Measurements from ENCODE around the gene SMTN.
"Not testable (repeated sequence)": the region's sequence is repeated elsewhere in the genome, so short reads cannot be mapped to it uniquely, and the experiment has no call there.

SMTN gene

GRCh38 chr22:31106001-31106571, 25.0 kb downstream of the SMTN start:
- no peak for DNase-seq

DNA sequence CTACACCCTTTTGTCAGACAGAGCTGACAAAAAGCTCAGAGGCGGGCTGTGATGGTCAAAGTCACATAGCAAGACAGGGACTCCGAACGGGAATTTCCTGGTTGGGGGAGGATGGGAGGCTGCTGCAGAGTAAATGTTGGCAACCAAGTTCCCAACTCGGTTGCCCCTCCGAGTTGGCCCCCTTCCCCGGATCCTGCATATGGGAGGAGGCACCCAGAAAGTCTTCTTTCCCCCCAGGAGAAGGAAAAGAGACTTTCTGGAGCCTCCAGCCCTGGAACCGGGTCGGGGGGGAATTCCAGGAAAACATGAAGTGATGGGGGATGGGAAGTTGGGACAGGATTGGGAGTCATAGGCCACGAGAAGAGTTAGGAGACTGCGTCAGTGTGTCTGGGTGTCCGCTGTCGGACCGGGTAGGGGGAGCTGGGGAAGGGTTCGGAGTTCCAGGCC, 25.6 kb downstream of the SMTN start:
- DNase-seq = no peak

- DNase-seq = peak; percentile 92 to 95
These were observed 26.2 kb downstream of the SMTN start, which contains the start of gene SELENOM for GRCh38 chr22:31107178-31107893. SELENOM (minus strand) TSS chr22:31107568; CDS start chr22:31107505, 63 bp downstream.

DNA sequence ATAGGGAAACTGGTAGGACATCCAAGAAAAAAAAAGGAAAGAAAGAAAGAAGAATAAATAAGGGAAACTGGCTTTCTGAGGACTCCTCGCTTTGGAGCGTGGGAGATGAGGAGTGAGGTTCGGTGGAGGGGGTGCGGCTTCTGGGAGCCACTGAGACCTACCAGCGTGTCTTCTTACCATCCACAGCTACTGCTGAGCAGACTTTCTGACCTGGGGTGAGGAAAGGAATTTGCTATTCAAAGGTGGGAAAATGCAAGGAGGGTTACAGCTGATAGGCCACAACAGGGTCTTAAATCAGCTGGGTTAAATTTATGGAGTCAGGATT, 26.7 kb downstream of the SMTN start:
- no peak for DNase-seq

DNA sequence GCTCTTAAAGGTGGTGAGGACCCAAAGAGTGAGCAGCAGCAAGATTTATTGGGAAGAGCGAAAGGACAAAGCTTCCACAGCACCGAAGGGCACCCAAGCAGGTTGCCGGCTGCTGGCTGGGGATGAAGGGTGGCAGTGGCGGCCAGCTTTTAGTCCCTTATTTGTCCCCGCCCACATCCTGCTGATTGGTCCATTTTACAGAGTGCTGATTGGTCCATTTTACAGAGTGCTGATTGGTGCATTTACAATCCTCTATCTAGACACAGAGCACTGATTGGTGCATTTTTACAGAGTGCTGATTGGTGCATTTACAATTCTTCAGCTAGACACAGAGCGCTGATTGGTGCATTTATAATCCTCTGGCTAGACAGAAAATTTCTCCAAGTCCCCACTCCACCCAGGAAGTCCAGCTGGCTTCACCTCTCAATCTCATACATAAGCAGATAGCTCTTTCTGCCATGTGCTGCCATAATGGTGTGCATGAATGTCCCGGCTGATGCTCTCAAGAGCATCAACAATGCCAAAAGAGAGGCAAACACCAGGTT, 31.5 kb downstream of the SMTN start:
- not testable (repeated sequence) for DNase-seq

DNA sequence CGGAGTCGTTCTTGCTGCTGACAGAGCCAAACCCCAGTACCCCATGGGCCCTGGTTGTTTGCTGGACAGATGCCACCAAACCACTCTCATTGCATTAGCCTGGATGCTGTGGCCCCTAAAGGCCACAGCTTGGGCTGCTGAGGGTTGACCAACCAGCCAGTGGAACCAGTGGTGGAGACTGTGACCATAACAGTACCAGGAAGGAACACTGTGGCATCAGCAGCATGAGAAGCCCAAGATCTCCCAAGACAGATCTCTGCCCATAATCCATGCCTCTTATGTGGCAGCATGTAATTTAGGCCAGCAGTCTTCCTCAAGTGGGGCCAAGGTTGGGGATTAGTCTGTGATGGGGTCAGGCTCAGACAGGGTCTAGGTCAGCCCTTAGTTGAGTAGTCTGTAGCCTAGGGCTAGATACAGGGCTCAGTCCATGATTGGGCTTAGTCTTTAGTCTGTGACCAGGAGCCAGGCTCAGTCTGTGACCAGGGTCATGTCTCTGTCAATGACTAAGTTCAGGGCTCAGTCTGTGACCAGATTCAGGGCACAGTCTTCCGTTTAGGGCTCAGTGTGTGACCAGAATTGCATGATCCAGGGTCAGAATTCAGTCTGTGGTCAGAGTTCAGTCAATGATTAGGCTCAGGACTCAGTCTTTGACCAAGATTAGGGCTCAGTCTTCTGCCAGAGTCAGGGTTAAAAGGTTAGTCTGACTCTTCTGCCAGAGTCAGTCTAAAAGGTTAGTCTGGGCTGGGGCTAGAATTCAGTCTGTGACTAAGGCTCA, 37.1 kb downstream of the SMTN start:
- DNase-seq = no peak

DNA sequence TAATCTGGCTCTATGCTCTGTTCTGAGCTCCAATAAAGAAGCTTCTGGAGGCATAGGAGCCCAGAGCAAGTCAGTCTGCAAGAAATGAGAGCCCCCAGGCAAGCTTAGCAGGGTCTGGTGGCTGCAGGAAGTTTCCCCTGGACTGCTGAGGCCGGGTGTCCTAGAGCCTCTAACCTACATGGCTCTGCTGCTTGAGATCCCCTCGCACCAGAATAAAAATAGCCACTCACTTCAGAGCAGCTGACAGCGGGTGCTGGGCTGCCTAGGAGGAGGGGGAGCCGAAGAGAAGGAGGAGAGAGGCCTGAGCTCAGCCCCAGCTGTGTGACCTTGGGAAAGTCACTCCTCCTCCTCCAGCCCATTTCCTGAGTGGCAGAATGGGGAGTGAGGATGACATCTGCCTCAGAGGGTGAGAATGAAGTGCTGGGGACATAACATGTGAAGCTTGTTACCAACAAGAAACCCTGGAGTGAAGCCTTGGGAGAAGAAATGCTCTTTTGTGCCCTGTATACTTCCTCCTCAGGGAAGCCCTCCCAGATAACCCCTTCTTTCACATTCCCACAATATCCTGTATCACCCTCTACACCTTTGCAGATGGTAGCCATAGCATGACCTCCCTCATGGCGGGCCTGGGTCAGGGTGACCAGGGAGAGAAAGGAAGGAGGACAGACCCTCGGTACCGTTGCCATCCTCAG, 38.1 kb downstream of the SMTN start:
- no peak for DNase-seq

DNA sequence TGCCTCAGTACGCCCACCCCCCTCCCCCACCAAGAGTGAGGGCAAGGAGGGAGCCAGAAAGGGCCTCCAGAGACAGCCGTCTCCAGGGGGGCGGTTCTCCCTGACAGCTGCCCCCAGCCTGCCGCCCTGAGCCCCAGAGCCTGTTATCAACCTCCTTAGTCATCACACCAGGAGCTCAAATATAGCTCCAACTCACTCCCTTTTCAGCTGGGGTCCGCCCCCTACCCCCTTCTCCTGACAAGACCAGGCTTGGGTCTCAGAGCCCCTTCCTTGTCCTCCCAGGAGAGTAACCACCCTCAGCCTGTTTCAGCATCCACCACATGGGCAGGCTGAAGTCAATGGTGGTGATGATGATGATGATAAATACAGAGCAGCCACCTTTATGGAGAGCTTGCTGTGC, 39.1 kb downstream of the SMTN start:
- DNase-seq = no peak

GRCh38 chr22:31120642-31121041, 39.5 kb downstream of the SMTN start:
- no peak for DNase-seq

DNA sequence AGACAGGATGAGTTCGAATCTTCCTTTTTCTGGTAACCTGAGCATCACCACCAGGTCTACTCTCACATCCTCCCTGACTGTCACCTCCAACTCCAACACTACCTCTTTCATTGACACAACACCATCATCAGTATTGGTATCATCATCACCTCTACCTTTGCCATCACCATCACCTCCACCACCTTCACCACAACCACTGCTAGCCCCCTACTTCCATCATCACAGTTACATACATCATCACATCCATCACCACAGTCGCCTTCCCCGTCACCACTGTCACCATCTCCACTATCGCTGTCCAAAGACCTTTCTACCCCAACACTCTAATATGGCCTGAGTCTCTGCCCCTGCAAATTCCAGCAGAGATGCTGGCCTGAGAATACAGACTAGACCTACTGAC, 40.3 kb downstream of the SMTN start:
- DNase-seq = no peak

GRCh38 chr22:31122196-31122531, 41.0 kb downstream of the SMTN start:
- DNase-seq = no peak

DNA sequence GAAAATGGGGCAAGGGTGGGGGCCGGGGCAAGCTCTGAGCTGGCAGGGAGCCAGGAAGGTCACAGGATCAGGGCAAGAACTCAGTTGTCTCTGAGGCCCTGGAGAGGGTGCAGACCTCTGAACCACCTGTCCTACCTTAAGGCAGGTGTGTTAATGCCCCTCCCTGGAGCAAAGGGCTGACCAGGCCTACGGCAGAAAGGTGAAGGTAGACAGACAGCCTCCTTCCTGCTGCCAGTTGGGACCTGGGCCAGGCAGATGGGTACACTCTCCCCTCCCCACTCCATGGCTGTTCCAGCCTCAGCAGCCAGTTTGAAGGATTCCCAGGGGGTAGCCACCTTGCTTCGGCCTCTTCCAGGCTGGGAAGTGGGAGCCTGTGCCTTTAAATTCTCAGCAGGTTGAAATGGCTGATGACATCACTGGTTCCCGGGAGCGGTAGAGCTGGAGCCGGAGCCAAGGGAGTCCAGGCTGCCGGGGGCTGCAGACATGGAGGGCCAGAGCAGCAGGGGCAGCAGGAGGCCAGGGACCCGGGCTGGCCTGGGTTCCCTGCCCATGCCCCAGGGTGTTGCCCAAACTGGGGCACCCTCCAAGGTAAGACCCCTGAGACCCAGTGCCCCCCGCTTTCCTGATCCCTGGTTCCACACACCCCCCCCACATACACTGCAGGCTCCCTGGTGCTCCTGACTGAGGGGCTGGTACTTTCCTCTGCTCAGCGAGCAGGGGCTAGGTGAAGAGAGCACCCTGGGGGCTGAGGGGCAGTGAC, 41.6 kb downstream of the SMTN start, which contains the start of gene INPP5J:
TSS of gene INPP5J (plus strand) at position 435 of the 760 bp plus-strand sequence. CDS start at position 484, 49 bp downstream.
- no peak for DNase-seq

- DNase-seq = no peak
These were observed 42.1 kb downstream of the SMTN start for GRCh38 chr22:31123292-31123602.

DNA sequence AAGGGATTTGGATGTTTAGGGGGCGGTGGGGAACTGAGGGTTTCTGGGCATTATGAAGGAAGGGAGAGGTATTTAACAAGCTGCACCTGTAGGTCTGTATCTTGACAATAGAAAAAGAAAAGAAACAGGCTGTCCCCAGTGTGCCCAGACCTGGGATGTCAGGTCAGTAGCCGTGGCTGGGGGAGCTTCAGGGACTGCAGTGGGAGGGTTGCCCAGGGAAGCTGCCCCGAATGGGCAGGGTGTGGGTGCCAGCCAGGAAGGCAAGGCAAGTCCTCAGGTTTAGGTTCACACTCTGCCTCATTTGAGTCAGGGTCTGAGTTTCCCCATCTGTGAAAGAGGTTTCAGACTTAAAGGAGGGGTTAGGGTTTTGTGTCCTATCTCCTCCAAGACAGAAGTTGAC, 43.2 kb downstream of the SMTN start:
- no peak for DNase-seq

- no peak for DNase-seq
These were observed 43.8 kb downstream of the SMTN start for GRCh38 chr22:31124811-31125465.

GRCh38 chr22:31125521-31126117, 44.5 kb downstream of the SMTN start:
- DNase-seq = no peak

DNA sequence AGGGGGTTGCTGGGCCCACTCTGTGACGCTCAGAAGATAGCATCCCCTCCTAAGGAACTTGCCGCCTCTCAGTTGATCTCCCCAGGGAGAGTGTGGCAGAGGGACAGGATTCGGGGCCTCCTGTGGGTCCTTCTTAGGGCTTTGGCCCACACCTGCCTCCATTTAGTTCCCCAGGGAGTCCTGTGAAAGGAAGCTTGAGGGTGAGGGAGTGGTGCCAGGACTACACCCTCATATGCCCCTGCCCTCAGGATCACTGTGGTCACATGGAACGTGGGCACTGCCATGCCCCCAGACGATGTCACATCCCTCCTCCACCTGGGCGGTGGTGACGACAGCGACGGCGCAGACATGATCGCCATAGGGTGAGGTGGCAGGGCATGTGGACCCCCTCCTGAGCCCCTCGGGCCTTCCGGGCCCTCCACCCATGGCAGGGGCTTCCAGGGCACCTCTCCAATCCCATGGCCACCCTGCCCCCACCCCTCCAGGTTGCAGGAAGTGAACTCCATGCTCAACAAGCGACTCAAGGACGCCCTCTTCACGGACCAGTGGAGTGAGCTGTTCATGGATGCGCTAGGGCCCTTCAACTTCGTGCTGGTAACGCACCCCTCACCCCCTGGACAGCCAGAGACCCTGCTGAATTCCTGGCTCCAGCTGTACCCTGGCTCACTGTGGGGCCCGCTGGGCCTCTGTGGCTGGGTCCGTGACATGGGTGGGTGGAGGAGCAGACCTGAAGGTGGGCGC, 45.2 kb downstream of the SMTN start:
- no peak for DNase-seq

- DNase-seq = no peak
These were observed 45.7 kb downstream of the SMTN start for GRCh38 chr22:31126869-31127175.

DNA sequence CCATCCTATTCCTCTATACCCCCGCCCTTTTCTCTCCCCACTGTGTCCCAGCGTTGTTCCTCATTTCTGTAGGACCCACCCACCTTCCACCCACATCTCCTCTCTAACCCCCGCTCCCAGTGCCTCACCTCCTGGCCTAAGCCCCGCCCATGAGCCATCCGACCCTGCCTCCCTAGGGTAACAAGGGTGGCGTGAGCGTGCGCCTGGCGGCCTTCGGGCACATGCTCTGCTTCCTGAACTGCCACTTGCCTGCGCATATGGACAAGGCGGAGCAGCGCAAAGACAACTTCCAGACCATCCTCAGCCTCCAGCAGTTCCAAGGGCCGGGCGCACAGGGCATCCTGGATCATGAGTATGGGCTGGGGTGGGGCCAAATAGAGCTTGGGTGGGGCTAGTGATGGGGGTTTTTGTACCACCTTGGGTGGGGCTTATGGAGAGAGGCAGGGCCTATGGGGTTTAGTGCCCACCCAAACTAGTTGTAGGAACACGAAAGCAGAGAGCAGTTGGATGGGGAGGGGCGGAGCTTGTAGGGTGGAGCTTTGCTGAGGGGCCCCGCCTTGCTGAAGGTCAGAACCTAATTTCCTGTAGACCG, 46.2 kb downstream of the SMTN start:
- DNase-seq = no peak

DNA sequence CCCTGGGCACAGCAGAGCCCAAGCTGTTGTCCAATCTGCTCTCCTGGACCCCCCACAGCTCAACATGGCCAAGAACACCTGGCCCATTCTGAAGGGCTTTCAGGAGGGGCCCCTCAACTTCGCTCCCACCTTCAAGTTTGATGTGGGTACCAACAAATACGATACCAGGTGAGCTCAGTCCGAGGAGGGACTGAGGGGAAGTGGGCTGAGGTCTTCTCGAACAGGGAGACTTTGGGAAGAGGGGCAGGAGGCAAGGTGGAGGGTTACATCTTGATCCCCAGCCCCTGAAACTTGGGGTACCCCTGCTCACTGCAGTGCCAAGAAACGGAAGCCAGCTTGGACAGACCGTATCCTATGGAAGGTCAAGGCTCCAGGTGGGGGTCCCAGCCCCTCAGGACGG, 47.0 kb downstream of the SMTN start:
- DNase-seq = no peak

DNA sequence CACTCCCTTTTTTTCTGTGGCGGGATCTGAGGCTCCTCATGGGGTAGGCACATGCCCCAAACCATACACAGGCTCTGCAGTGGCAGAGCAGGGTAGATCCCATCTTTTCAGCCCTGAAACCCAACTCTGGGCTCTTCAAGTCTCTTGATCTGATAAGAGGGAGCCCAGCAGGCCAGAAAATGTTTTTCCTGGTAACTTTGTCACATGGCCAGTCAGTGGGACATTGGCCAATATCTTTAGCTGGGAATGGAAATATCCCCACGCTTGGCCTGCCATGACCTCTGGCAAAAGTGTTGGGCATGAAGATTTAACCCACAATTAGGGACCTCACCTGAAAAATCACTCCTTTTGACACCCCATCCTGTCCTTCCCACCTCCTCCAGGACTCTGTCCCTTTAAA, 49.8 kb downstream of the SMTN start:
- no peak for DNase-seq
